ENCODE data around the gene SPATA2L.
"Not testable (repeated sequence)": the region's sequence is repeated elsewhere in the genome, so short reads cannot be mapped to it uniquely, and the experiment has no call there.

Gene SPATA2L

DNA sequence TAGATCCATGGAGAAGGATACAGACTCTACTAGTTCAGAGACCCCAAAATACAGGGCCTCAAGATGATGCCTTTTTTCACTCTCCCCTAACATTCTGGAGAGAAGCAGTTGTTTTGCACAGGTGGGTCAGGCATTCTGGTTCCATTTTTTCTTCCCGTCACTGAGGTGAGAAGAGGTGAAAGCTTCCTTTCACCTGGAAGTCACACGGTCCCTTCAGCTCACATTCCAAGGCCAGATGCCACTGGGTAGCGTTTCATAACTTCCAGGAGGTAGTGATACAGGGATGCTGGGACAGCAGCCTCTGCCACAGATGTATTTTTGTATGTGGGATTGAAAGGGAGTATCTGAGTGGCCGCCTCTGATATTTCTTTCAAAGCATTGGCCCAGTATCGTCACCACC, 13.1 kb downstream of the SPATA2L start:
- TF ChIP-seq, protein P1, sequence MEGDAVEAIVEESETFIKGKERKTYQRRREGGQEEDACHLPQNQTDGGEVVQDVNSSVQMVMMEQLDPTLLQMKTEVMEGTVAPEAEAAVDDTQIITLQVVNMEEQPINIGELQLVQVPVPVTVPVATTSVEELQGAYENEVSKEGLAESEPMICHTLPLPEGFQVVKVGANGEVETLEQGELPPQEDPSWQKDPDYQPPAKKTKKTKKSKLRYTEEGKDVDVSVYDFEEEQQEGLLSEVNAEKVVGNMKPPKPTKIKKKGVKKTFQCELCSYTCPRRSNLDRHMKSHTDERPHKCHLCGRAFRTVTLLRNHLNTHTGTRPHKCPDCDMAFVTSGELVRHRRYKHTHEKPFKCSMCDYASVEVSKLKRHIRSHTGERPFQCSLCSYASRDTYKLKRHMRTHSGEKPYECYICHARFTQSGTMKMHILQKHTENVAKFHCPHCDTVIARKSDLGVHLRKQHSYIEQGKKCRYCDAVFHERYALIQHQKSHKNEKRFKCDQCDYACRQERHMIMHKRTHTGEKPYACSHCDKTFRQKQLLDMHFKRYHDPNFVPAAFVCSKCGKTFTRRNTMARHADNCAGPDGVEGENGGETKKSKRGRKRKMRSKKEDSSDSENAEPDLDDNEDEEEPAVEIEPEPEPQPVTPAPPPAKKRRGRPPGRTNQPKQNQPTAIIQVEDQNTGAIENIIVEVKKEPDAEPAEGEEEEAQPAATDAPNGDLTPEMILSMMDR (IDR thresholded peaks at IDR 0.05; ENCODE audit: borderline replicate concordance, insufficient read depth, low read depth, low read length): no peak
- no peak overlapping the region for H3K4me3 ChIP-seq (ENCODE audit: low read depth, low read length)

DNA sequence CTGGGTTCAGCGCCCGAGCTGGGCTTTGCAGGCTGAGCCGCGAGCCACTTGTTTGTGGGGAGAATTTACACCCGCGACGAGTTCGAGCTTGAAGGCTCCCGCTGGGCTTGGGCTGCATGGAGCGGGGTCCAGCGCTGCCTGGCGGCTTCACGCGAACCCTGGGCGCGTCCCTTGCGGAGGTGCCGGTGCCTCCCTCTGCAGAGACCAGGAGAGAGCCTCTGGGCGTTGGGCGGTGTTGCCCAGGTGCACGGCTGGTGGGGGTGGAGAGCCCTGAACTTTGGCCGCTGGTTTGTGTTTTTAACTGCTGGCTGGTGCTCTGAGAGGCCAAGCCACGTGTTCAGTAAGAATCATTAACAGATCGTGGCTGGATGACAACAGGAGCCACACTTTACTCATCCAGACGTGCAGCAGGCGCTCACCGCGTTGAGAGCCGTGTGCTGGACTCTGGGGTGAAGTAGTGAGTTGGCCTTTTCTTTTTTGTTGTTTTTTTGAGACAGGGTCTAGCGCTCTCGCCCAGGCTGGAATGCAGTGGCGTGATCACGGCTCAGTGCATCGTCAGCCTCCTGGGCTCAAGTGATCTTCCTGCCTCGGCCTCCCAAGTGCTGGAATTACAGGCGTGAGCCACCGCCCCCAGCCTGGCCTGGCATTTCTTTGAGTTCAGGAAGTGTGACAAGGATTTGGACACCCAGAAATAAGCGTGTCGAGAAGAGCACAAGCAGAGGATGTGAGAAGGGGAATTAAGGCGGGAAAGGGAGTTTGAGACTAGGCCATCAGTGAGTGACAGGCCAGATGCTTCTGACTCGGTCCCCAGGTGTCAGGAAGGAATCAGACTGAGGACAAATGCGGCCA, 14.2 kb downstream of the SPATA2L start:
- peak overlapping the region; percentile 93 for H3K4me3 ChIP-seq (ENCODE audit: low read depth, low read length)
- TF ChIP-seq, protein P1 (IDR thresholded peaks at IDR 0.05; ENCODE audit: borderline replicate concordance, insufficient read depth, low read depth, low read length): no peak

DNA sequence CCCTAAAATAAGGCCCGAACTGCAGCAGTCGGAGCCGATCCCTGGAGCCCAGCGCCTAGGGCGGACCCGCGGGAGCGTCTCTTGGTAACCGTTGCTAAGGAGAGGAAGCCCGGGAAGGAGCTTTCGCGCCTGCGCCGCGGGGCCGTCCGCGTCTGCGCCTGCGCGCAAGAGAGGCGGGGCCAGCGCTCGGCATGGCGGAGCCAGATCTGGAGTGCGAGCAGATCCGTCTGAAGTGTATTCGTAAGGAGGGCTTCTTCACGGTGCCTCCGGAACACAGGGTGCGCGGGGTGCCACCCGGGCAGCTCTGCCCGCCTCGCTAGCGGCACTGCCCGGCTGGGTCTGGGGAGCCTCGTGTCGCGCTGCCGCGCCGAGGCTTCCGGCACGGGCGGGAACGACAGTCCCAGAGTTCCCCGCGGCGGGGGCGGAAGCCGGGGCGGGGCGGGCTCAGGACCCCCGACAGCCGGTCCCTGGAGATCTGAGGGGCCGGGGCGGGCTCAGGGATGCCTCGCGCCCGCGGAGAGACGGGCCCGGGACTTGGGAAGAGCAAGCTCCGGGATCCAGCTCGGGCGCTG, 14.9 kb downstream of the SPATA2L start, which contains the start of gene CDK10:
CDK10 (plus strand) TSS at position 170 of the 572 bp plus-strand sequence; CDS start at position 192, 22 bp downstream.
- peak within 1 kb of the TSS; percentile 93 for H3K4me3 ChIP-seq (ENCODE audit: low read depth, low read length)
- TF ChIP-seq, protein P1 (IDR thresholded peaks at IDR 0.05; ENCODE audit: borderline replicate concordance, insufficient read depth, low read depth, low read length): no peak

DNA sequence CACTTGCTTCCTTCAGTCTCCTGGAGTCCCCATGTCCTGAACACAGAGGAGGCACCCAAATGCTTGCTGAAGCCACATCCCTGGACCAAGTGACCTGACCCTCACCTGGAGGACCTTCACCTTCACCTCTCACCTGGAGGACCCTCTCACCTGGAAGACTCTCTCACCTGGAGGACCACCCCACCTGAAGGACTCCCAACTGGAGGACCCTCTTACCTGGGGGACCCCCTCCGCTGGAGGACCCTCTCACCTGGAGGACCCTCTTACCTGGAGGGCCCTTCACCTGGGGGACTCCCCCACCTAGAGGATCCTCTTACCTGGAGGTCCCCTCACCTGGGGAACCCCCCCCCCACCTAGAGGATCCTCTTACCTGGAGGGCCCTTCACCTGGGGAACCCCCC, 15.6 kb downstream of the SPATA2L start:
- TF ChIP-seq, protein P1 (IDR thresholded peaks at IDR 0.05; ENCODE audit: borderline replicate concordance, insufficient read depth, low read depth, low read length): no peak
- H3K4me3 ChIP-seq (ENCODE audit: low read depth, low read length): no peak overlapping the region

DNA sequence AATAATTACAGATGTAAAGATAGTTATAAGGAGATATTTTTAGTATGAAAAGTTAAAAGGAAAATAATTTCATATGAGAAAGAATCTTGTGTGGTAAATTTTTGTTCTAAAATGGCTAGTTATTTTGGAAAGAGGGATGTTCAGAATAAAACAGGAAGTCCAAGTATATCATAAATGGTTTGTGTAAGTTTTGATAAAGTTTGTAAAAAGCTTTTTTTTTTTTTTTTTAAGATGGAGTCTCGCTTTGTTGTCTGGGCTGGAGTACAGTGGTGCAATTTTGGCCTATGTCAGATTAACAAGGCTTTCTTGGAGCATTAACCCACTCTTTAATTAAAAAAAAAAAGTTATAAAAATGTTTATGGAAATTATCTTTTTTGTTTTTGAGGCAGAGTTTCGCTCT, 23.2 kb downstream of the SPATA2L start:
- TF ChIP-seq, protein P1 (IDR thresholded peaks at IDR 0.05; ENCODE audit: borderline replicate concordance, insufficient read depth, low read depth, low read length): no peak
- no peak overlapping the region for H3K4me3 ChIP-seq (ENCODE audit: low read depth, low read length)

DNA sequence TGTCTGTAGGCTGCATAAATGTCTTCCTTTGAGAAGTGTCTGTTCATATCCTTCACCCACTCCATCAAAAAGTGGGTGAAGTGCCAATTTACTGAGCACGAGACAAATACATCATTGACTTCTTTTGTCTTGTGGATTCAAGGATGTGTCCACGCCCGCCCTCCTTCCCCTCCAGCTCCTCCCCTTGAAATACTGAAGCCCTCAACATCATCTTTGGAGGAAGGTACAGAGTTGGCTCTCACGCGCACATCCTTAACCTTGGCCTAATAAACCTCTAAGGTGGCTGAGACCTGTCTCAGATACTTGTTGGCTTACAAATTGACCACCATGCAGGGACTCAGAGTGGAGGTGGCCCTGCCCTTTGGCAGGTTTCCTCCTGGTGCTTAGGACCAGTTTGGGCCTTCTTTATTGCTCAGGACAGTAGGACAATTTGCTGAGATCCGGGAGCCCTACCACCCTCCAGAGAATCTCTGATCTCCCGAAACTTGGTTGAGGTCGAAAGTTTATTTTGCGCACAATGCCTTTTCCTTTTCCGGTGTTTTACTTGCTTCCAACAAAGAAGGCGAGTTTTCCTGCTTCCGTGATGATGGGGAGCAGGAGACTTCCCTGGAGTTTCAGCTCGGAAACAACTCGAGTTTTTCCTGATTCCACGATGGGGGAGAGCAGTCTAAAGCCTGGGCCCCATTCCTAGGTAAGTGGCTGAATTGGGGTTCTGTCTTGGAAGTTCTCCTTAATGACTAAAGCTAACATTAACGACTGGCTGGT, 29.1 kb downstream of the SPATA2L start:
- TF ChIP-seq, protein P1 (IDR thresholded peaks at IDR 0.05; ENCODE audit: borderline replicate concordance, insufficient read depth, low read depth, low read length): no peak

DNA sequence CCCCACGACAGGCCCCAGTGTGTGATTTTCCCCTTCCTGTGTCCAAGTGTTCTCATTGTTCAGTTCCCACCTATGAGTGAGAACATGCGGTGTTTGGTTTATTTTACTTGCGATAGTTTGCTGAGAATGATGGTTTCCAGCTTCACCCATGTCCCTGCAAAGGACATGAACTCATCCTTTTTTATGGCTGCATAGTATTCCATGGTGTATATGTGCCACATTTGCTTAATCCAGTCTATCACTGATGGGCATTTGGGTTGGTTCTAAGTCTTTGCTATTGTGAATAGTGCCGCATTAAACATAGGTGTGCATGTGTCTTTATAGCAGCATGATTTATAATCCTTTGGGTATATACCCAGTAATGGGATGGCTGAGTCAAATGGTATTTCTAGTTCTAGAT, 29.9 kb downstream of the SPATA2L start:
- not testable (repeated sequence) for H3K4me3 ChIP-seq (ENCODE audit: low read depth, low read length)

More for the DNA sequence above, 29.1 kb downstream of the SPATA2L start:
- H3K4me3 ChIP-seq (ENCODE audit: low read depth, low read length): no peak overlapping the region
